GM18517 (cell line): ENCODE data around the gene XKR8.

Experiments used
- ATAC-seq: cut with Tn5 transposase; IDR thresholded peaks from one replicate; pipeline ENCODE4 v1.9.1; 2021; ENCODE audit warnings: mild to moderate bottlenecking, moderate library complexity; ENCODE audit not compliant: unreplicated experiment

The XKR8 gene

GRCh38 chr1:27955076-27955475 lies 4.7 kb upstream of the XKR8 start:
- ATAC-seq, result no peak

GRCh38 chr1:27956761-27957160 lies 3.0 kb upstream of the XKR8 start:
- ATAC-seq, result no peak

DNA sequence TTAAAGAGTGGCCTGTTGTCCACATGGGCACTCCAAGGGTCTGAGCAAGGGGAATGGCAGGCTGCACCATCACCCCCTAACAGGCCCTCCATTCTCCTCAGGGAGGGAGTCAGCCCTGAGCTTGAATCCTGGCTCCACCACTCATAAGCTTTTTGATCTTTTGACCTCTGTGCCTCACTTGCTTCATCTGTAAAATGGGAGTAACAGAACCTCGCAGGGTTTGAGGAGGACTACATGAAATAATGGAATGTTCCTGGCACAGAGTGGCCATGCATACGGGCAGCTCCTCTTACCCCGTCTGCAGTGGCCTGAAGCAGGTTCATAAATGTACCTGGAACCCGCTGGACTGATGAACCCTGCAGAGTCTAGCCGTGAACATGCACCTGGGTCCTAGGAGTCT lies 2.1 kb upstream of the XKR8 start:
- ATAC-seq, result no peak

- ATAC-seq, result no peak
Observed at GRCh38 chr1:27958513-27958912, 1.3 kb upstream of the XKR8 start.

DNA sequence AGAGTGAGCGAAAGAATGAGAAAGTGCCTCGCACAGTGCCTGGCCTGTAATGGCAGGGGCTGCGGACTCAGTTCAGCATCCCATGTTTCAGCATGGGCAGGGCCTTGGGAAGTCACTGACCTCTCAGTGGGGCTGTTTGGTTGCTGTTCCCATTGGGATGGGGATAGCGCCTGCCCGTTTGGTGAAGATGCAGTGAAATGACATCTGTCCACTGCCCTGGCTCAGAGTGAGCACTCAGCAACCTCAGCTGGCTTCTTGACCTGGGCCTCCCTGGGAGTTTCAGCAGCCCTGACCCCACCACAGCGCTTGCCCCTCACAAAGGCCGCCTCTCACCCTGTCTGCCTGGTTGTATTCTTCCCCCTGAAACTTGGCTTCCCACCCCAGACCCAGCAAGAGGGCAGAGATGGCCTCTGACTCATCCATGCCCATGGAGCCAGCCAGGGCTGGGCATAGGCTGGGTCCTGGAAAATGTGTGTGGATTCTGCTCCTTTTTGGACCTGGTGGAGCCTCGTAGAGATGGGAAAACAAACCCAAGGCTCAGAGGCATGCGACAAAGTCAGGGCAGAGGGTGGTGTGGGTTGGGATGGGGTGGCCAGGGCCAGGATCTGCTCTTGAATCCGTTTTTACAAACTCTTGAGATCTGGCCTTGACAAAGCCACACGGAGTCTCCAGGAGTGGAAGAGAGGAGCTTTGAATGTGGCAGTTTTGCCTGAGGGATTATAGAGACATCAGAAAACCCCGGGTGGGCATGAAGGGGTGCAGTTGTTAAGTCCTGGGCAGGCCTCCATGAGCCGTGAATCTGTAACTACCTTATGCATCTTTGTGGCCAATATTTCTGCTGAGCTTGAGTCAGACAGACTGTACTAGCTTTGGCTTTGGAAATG lies 1.2 kb downstream of the XKR8 start:
- ATAC-seq, result no peak

- no peak for ATAC-seq
Observed at GRCh38 chr1:27961646-27962221, 2.0 kb downstream of the XKR8 start.

- ATAC-seq, result no peak
Observed at GRCh38 chr1:27963393-27963792, 3.6 kb downstream of the XKR8 start.

GRCh38 chr1:27966402-27967105 lies 6.8 kb downstream of the XKR8 start:
- no peak for ATAC-seq

DNA sequence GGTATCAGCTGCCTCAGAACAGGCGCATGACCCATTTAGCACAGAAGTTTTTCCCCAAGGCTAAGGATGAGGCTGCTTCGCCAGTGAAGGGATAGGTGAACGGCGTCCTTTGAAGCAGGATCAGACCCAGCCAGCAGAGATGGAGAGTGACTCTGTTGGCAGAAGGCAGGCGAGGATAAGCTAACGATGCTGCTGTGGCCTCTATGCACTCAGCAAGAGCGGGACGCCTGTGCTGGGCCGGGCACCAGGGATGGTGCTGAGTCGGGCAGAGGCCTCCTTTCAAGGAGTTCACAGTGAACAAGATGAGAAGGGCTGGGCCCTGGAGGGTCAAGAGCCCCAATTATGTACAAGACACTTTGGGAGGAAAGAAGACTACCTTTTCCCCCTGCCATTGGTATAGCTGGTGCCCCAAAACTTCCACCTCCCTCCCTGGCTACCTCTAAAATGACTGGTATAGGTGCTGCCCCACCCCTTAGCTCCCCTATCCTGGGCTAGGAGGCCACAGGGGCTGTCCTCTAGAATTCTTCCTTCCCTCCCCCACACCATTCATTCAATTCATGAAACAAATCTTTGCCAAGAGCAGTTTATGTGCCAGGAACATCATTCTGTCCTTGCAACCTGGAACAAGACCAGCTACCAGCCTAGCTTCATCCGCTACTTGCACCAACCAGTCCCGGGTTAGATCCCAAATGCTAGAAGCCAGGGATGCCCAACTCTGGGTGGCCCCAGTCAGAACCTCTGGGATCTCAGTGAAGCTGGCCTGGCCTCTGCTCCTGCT lies 7.5 kb downstream of the XKR8 start:
- no peak for ATAC-seq

DNA sequence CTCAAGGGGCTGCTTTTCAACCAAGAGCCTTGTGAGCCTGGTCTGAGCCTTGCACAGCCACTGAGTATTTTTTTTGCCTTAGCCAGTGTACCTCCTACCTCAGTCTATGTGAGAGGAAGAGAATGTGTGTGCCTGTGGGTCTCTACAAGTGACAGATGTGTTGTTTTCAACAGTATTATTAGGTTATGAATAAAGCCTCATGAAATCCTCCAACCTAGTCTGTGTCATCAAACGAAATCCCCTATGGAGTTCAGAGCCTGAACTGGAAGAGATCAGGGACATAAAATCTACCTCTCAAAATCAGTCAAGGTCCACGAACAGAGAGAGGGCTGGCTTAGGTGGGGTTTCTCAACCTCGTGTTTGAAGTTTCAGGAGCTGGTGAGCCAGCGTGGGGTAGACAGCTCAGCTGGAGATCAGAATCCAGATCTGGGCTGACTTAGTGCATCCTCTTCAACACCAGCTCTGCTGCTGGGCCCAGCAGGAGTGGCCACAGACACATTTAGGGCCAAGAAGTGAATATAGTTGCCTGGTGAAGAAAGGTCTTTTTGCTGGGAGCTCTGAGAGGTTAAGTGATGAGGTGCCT lies 8.2 kb downstream of the XKR8 start:
- no peak for ATAC-seq

DNA sequence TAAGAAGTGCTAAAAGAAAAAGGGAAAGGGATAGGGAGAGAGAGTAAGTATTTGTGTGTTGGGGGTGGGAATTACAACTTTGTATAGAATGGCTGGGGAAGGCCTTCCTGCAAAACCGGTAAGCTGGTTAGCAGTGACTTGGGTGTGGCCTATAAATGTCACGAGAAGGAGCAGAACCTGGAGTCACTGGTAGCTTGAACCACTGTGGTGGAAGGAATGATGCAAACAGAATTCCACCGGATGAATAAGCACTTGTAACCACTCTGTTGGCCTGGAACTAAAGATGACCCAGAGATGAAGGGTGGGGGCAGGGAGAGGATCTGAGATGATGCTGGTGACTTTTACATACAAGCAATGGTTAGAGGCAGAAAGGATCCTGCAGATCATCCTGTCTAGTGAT lies 8.9 kb downstream of the XKR8 start:
- no peak for ATAC-seq

DNA sequence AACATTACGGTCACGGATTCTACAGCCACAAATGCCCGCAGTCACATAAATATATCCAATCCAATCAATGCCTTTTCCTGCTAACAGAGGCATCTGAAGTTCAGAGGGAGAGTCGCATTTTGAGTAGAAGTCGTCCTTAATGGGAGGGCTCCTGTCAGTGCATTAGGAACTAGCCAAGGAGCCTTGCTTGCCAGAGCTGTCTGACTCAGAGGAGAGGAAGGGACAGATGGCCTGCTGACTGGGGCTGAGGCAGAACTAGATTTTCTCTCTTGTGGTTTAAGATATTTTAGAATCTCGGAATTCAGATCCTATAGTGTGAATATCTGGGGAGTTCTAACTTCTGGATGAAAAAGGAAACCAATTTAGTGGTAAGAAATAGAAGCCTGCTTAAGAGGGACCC lies 10.6 kb downstream of the XKR8 start:
- ATAC-seq, result no peak

DNA sequence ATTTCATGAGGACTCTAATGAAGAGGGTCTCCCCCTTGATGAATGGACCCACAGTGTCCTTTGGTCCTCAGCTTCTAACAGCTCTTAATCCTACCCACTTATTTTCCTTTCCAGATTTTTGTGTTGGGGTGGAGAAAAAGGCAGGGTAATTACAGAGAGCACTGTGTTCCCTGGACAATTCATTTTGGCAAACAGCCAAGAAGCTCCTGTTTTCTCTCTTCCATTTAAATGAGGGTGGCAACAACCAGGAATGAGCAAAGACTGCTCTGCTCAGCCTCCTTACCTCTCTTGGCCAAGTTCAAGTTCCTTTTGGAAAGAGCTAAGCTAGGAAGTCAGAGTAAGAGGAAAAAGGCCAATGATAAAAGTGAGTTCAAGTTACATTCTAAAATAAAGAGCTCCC lies 11.9 kb downstream of the XKR8 start:
- no peak for ATAC-seq

- no peak for ATAC-seq
Observed at GRCh38 chr1:27972141-27972540, 12.4 kb downstream of the XKR8 start.

GRCh38 chr1:27973771-27974416 lies 14.1 kb downstream of the XKR8 start:
- no peak for ATAC-seq

DNA sequence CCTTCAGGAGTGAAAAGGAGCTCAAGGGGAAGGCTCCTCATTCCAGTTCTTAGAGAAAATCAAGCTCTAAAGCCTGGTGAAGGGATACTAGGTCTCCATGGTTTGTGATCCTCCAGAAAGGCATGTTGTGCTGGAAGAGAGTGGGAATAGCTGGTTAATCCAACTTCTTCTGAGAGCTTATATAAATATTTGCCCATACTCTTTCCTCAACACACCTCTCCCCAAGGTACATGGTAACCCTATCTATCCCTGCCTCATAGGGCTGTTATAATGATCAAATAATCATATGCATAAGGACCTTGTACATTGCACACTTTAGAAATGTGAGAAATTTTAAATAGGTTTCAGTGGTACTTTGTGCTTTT lies 14.6 kb downstream of the XKR8 start:
- no peak for ATAC-seq

GRCh38 chr1:27979151-27979858 lies 19.5 kb downstream of the XKR8 start:
- ATAC-seq, result no peak

DNA sequence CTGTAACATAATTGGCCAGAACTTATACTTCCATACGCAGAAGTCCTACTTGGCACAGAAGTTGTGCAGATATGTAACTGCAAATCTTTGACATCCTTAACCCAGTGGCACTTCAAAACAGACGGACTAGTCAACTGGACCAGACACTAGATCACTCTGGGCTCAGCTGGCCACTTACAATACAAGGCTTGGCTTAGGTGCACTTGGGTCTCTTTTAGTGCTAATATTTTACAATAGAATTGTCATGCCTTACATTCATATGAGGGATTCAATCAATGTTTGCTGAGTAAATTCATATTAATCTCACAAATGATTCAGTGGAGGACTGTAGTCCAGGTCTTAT lies 20.1 kb downstream of the XKR8 start:
- no peak for ATAC-seq

GRCh38 chr1:27980216-27980845 lies 20.6 kb downstream of the XKR8 start:
- no peak for ATAC-seq
